ENCODE data around the gene LCN6.

LCN6 gene

GRCh38 chr9:136753371-136754058, 5.2 kb upstream of the LCN6 start:
- H3K4me3 ChIP-seq (ENCODE audit: control insufficient read depth, low read depth, low read length) = no peak overlapping the region
- no peak for TF ChIP-seq CTCF (conservative IDR thresholded peaks at IDR 0.05; ENCODE audit: control insufficient read depth, insufficient read depth, low read depth, low read length)
- DNase-seq (ENCODE audit: low read depth) = no peak

- TF ChIP-seq CTCF (conservative IDR thresholded peaks at IDR 0.05; ENCODE audit: control insufficient read depth, insufficient read depth, low read depth, low read length) = no peak
- DNase-seq (ENCODE audit: low read depth) = no peak
Observed at GRCh38 chr9:136751814-136752213, 3.5 kb upstream of the LCN6 start.

GRCh38 chr9:136751244-136751643, 2.9 kb upstream of the LCN6 start:
- TF ChIP-seq CTCF (conservative IDR thresholded peaks at IDR 0.05; ENCODE audit: control insufficient read depth, insufficient read depth, low read depth, low read length) = no peak
- H3K4me3 ChIP-seq (ENCODE audit: control insufficient read depth, low read depth, low read length) = no peak overlapping the region

More at GRCh38 chr9:136751814-136752213, 3.5 kb upstream of the LCN6 start:
- H3K4me3 ChIP-seq (ENCODE audit: control insufficient read depth, low read depth, low read length) = no peak overlapping the region

GRCh38 chr9:136750526-136750925, 2.2 kb upstream of the LCN6 start:
- TF ChIP-seq CTCF (conservative IDR thresholded peaks at IDR 0.05; ENCODE audit: control insufficient read depth, insufficient read depth, low read depth, low read length) = no peak
- H3K4me3 ChIP-seq (ENCODE audit: control insufficient read depth, low read depth, low read length) = no peak overlapping the region
- no peak for DNase-seq (ENCODE audit: low read depth)

More at GRCh38 chr9:136751244-136751643, 2.9 kb upstream of the LCN6 start:
- no peak for DNase-seq (ENCODE audit: low read depth)

- no peak overlapping the region for H3K4me3 ChIP-seq (ENCODE audit: control insufficient read depth, low read depth, low read length)
- no peak for DNase-seq (ENCODE audit: low read depth)
- TF ChIP-seq CTCF (conservative IDR thresholded peaks at IDR 0.05; ENCODE audit: control insufficient read depth, insufficient read depth, low read depth, low read length) = no peak
Observed at GRCh38 chr9:136748666-136749611, 614 bp upstream of the LCN6 start.

- H3K4me3 ChIP-seq (ENCODE audit: control insufficient read depth, low read depth, low read length) = no peak overlapping the region
- DNase-seq (ENCODE audit: low read depth) = no peak
- TF ChIP-seq CTCF (conservative IDR thresholded peaks at IDR 0.05; ENCODE audit: control insufficient read depth, insufficient read depth, low read depth, low read length) = no peak
Observed at GRCh38 chr9:136747161-136748060, 914 bp downstream of the LCN6 start.

Data from fibroblast of mammary gland (primary cell).